ENCODE results near the gene GGA1. TPM values are rescaled to one million over a fixed set of nuclear protein-coding genes. Genes with fewer than 3 reads are reported as not detected.

GGA1 gene
- total and polyA plus RNA-seq, 9 of the 15 experiments (the other 6 are each of a cell fraction or from before 2014, with no cell fraction given) = 1.5 to 69.5 (median 31.6) TPM

DNA sequence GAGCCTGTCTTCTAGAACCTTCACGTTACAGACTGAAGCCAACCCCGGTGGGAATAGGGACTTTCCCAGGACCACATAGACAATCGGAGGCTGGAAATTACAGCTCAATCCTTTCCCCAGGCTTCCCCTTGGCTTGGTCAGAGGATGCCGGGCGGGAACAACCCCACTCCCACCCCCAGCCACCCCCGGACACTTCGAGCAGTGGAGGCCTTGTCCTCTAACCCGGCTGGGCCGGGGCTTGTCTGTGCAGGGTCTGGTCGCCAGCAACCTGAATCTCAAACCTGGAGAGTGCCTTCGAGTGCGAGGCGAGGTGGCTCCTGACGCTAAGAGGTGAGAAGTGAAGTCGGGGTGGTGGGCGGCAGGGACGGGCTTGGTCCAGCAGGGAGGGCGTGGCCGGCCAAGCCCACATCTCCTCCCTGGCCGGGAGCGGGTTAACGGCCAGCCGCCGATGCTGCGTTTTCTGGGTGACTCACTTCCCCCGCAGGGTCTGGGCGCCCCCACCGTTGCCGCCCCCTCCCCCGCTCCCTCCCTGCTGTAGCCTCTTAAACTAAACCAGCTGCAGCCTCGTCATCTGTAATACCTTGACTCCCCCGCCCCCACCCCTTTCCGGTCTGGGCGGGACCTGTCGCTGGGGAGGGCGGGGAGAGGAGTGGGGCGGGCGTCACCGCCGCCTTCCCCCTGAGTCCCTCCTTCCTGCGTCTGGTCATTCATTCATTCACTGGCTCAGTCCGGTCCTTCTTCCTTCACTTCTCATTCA lies 68.3 kb downstream of the GGA1 start (continued):
- TF ChIP-seq, protein P1, sequence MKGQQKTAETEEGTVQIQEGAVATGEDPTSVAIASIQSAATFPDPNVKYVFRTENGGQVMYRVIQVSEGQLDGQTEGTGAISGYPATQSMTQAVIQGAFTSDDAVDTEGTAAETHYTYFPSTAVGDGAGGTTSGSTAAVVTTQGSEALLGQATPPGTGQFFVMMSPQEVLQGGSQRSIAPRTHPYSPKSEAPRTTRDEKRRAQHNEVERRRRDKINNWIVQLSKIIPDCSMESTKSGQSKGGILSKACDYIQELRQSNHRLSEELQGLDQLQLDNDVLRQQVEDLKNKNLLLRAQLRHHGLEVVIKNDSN (CRISPR knock-in tag; IDR thresholded peaks at IDR 0.05) = no peak
- TF ChIP-seq ILK (tag; IDR thresholded peaks at IDR 0.05; ENCODE audit: borderline replicate concordance, low read depth) = no peak
- no peak for TF ChIP-seq ARID2 (IDR thresholded peaks at IDR 0.05)
- TF ChIP-seq XRCC5 (IDR thresholded peaks at IDR 0.05; ENCODE audit: low read depth, low read length) = no peak
- no peak for TF ChIP-seq PRPF4 (IDR thresholded peaks at IDR 0.05; ENCODE audit: insufficient read depth, low read depth, low read length, poor library complexity, severe bottlenecking)
- TF ChIP-seq, protein P2, sequence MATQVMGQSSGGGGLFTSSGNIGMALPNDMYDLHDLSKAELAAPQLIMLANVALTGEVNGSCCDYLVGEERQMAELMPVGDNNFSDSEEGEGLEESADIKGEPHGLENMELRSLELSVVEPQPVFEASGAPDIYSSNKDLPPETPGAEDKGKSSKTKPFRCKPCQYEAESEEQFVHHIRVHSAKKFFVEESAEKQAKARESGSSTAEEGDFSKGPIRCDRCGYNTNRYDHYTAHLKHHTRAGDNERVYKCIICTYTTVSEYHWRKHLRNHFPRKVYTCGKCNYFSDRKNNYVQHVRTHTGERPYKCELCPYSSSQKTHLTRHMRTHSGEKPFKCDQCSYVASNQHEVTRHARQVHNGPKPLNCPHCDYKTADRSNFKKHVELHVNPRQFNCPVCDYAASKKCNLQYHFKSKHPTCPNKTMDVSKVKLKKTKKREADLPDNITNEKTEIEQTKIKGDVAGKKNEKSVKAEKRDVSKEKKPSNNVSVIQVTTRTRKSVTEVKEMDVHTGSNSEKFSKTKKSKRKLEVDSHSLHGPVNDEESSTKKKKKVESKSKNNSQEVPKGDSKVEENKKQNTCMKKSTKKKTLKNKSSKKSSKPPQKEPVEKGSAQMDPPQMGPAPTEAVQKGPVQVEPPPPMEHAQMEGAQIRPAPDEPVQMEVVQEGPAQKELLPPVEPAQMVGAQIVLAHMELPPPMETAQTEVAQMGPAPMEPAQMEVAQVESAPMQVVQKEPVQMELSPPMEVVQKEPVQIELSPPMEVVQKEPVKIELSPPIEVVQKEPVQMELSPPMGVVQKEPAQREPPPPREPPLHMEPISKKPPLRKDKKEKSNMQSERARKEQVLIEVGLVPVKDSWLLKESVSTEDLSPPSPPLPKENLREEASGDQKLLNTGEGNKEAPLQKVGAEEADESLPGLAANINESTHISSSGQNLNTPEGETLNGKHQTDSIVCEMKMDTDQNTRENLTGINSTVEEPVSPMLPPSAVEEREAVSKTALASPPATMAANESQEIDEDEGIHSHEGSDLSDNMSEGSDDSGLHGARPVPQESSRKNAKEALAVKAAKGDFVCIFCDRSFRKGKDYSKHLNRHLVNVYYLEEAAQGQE (IDR thresholded peaks at IDR 0.05; ENCODE audit: borderline replicate concordance) = no peak; the same call in 1 of the 2 replicates
- TF ChIP-seq, protein P2 (CRISPR knock-in tag; IDR thresholded peaks at IDR 0.05; ENCODE audit: low read depth) = no peak
- TF ChIP-seq YY1 (IDR thresholded peaks at IDR 0.05; ENCODE audit: borderline replicate concordance in 1 of 3, control insufficient read depth in 1 of 3, extremely low read depth in 1 of 3, insufficient read depth in 3 of 3, insufficient read length in 1 of 3, insufficient replicate concordance in 2 of 3, low read depth in 1 of 3, low read length in 2 of 3) = no peak
- TF ChIP-seq, protein P3, sequence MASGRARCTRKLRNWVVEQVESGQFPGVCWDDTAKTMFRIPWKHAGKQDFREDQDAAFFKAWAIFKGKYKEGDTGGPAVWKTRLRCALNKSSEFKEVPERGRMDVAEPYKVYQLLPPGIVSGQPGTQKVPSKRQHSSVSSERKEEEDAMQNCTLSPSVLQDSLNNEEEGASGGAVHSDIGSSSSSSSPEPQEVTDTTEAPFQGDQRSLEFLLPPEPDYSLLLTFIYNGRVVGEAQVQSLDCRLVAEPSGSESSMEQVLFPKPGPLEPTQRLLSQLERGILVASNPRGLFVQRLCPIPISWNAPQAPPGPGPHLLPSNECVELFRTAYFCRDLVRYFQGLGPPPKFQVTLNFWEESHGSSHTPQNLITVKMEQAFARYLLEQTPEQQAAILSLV (tag; IDR thresholded peaks at IDR 0.05) = no peak
- peak; percentile 89 for TF ChIP-seq ETV1 (tag; conservative IDR thresholded peaks at IDR 0.05; ENCODE audit: low read depth)
- TF ChIP-seq, protein P4, sequence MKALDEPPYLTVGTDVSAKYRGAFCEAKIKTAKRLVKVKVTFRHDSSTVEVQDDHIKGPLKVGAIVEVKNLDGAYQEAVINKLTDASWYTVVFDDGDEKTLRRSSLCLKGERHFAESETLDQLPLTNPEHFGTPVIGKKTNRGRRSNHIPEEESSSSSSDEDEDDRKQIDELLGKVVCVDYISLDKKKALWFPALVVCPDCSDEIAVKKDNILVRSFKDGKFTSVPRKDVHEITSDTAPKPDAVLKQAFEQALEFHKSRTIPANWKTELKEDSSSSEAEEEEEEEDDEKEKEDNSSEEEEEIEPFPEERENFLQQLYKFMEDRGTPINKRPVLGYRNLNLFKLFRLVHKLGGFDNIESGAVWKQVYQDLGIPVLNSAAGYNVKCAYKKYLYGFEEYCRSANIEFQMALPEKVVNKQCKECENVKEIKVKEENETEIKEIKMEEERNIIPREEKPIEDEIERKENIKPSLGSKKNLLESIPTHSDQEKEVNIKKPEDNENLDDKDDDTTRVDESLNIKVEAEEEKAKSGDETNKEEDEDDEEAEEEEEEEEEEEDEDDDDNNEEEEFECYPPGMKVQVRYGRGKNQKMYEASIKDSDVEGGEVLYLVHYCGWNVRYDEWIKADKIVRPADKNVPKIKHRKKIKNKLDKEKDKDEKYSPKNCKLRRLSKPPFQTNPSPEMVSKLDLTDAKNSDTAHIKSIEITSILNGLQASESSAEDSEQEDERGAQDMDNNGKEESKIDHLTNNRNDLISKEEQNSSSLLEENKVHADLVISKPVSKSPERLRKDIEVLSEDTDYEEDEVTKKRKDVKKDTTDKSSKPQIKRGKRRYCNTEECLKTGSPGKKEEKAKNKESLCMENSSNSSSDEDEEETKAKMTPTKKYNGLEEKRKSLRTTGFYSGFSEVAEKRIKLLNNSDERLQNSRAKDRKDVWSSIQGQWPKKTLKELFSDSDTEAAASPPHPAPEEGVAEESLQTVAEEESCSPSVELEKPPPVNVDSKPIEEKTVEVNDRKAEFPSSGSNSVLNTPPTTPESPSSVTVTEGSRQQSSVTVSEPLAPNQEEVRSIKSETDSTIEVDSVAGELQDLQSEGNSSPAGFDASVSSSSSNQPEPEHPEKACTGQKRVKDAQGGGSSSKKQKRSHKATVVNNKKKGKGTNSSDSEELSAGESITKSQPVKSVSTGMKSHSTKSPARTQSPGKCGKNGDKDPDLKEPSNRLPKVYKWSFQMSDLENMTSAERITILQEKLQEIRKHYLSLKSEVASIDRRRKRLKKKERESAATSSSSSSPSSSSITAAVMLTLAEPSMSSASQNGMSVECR (CRISPR knock-in tag; IDR thresholded peaks at IDR 0.05) = peak; percentile 44; the same call in 1 of the 2 replicates

Data from K562 (cell line).